Coronary artery (tissue), 2 donors: ENCODE measurements around the gene EPHA3.

ENCODE experiments used
- DNase-seq: peaks from one replicate; pipeline ENCODE4 v3.0.0-alpha.2; 2017; ENCODE audit warnings: low spot score
- H3K27ac ChIP-seq, 2 donors: fragments of 200-600 bp; sonication (generic); one replicate each; pipeline ENCODE4 v1.5.1; 2016 to 2019
- H3K4me3 ChIP-seq: fragments of 200-600 bp; sonication (generic); 2 replicates; pipeline ENCODE4 v1.5.1; 2016; ENCODE audit warnings: mild to moderate bottlenecking, moderate library complexity
- TF ChIP-seq, protein P1 (sequence below): fragments of 200-600 bp; sonication (generic); IDR thresholded peaks from one replicate; pipeline ENCODE4 v1.5.1; 2019; ENCODE audit warnings: antibody characterized with exemption

EPHA3 gene

DNA sequence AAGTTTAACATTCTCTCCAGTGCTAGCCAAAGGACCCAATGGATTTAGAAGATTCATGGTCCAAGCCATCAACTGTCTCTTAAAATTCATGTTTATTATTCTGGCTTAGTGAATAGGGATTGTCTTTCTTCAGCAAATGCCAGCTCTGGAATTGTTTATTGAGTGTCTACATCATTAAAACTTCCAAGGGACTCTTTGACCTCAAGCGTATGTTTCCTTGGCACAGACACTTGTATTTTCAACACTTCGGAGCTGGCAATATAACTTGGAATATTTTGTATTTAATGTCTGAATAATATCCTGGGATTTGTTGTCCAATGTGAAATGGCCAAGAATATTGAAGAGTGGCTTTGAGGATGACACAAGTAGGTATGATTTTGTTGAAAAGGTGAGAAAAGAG lies 204.2 kb downstream of the EPHA3 start:
- no peak for DNase-seq
- TF ChIP-seq, protein P1, sequence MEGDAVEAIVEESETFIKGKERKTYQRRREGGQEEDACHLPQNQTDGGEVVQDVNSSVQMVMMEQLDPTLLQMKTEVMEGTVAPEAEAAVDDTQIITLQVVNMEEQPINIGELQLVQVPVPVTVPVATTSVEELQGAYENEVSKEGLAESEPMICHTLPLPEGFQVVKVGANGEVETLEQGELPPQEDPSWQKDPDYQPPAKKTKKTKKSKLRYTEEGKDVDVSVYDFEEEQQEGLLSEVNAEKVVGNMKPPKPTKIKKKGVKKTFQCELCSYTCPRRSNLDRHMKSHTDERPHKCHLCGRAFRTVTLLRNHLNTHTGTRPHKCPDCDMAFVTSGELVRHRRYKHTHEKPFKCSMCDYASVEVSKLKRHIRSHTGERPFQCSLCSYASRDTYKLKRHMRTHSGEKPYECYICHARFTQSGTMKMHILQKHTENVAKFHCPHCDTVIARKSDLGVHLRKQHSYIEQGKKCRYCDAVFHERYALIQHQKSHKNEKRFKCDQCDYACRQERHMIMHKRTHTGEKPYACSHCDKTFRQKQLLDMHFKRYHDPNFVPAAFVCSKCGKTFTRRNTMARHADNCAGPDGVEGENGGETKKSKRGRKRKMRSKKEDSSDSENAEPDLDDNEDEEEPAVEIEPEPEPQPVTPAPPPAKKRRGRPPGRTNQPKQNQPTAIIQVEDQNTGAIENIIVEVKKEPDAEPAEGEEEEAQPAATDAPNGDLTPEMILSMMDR, result no peak
- no peak overlapping the region for H3K27ac ChIP-seq
- no peak overlapping the region for H3K4me3 ChIP-seq

DNA sequence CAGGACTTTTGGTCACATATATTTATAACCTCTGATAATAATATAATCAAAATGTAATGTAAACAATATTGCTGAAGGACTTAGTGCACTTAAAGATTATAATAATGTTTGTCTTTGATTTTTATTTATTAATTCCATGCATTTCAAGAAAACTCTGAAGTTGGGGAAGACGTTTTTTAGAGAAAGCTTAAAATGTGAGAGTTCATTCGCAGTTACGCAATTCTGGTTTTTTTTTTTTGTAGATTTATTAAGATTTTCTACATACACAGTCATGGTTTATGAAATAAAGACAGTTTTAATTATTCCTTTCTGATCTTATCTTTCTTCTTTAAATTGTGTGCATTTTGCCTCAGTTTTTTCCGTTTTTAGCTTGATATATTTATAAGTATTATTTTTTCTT lies 204.7 kb downstream of the EPHA3 start:
- H3K27ac ChIP-seq, result no peak overlapping the region
- no peak for DNase-seq
- no peak overlapping the region for H3K4me3 ChIP-seq
- TF ChIP-seq, protein P1, result no peak

DNA sequence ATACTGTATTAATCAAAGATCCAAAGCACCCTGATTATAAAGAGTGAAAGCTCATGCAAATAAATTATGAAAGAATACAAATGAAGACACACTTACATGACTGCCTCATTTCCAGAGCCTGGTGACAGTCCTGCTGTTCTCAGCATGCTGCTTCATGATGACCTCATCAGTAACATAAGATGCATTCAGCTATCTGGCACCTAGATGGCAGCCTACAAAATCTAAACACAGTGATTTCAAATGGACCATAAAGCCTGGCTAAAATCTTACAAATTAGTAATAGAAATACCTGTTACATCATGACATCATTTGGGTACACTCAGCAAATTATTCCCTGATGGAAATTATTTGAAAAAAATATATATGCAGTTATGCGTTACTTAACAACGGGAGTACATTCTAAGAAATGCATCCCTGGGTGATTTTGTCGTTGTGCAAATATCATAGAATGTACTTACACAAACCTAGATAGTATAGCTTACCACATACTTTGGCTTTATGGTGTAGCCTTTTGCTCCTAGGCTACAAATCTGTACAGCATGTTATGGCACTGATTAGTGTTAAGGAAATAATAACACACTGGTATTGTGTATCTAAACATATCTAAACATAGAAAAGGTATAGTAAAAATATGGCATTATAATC lies 207.2 kb downstream of the EPHA3 start:
- TF ChIP-seq, protein P1, result no peak
- no peak overlapping the region for H3K27ac ChIP-seq
- DNase-seq, result no peak
- no peak overlapping the region for H3K4me3 ChIP-seq

DNA sequence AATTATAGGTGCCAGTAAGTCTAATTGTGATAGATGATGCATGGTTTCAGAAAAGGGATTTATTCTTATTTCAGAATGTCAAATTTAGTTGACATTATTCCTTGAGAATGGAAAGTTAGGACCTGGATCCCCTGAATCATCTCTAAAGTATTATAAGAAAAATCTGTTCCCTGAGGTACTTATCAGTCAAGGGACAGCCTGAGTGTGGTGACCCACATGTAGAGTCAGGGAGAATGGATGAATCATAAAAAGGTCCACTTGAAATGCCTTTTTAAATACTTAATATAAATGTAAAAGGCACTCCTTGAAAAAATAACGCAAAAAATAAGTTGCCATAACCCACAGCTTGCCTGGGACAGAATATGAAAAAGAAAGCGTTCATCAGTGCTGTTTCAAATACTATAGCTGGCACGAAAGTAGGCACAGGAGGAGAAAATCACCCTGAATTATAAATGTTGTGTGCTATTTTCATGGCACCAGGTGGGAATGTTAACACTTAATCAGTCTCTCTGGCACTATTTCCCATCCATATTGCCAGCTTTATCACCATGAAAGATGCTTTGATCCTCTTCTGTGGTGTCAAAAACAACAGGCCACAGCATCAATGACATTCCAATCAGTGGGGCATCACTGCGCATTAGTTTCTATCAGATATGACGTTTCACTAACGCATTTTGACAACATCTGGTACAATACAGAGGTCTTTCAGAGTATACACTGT lies 208.5 kb downstream of the EPHA3 start:
- TF ChIP-seq, protein P1, result no peak
- Histone ChIP-seq H3K27ac (no peak overlapping the region), H3K4me3 (no peak overlapping the region)
- DNase-seq, result no peak

DNA sequence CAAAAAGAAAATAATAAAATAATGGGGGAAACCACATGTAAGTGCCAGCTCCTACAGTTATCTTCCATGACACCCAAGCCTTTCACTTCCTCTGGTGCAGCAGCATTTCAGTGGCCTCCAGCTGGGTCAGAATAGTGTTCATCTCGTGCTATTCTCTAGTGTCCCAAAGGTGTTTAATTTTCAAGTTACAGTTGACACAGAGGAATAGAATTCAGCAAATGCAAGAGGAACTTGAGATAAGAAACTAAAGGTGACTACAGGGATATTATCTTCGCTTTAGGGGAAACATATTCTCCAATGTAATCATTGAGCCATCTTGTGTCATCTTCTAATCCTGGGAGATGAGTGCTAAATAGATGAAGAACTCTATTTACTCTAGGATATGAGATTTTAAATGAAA lies 212.8 kb downstream of the EPHA3 start:
- TF ChIP-seq, protein P1, result no peak
- no peak for DNase-seq
- Histone ChIP-seq H3K27ac (no peak overlapping the region), H3K4me3 (no peak overlapping the region)

DNA sequence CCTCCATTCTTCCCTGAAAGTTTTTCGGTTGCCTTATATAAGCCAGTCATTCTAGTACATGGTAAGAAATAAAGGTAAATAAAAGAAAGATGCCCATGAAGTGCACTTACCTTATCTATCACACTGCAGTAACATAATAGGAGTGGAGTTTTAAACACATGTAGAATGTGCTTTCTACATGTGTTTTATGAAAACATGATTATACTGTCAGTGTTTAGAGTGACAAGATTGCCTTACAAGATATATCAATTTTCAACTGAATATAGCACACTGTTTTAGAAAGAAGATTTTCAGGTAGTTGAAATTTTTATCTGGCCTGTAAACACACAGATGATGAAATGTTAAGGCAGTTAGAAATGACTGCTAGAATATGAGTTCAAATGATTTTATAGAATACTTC lies 219.6 kb downstream of the EPHA3 start:
- TF ChIP-seq, protein P1, result no peak
- Histone ChIP-seq H3K4me3 (no peak overlapping the region), H3K27ac (no peak overlapping the region)
- no peak for DNase-seq

DNA sequence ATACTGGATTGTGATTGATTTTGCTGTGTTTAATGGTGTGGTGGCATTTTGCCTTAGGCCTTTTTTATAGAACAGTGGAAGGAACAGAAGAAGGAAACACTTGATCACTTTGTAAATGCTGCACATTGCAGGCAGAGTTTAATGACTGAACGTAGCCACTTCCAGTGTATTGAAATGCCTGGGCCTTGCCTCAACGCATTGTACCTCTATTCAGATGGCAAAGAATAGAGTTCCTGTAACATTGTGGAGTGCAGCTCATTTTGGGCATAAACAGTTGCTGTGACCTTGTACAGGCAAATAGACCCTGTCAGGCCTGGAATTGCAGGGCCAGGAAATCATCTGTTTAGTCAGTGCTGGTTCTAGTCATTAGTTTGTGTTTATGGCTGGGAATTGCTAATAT lies 225.0 kb downstream of the EPHA3 start:
- Histone ChIP-seq H3K27ac (no peak overlapping the region), H3K4me3 (no peak overlapping the region)
- DNase-seq, result no peak
- TF ChIP-seq, protein P1, result no peak
